Gastroesophageal sphincter (tissue), 4 donors: ENCODE results near the gene SUPT7L. TPM values are rescaled to one million over a fixed set of nuclear protein-coding genes. Genes with fewer than 3 reads are reported as not detected.
A peak's percentile ranks its signal among the peaks of the same experiment; 100 is the strongest.
"Not testable (repeated sequence)": the region's sequence is repeated elsewhere in the genome, so short reads cannot be mapped to it uniquely, and the experiment has no call there.

Experiments
- ATAC-seq: fragments of 150-250 bp; one replicate; pipeline ENCODE4 v1.9.1; 2016; ENCODE audit warnings: mild to moderate bottlenecking, moderate library complexity
- H3K27ac ChIP-seq, 4 donors: fragments of 200-600 bp; sonication (generic) in 3 of 4; 1 replicate in 3 of 4; 2 replicates in 1 of 4; pipeline ENCODE4 v1.5.1; 2016 to 2019
- H3K27me3 ChIP-seq: fragments of 200-600 bp; sonication (generic); one replicate; pipeline ENCODE4 v1.5.1; 2019
- H3K36me3 ChIP-seq, 2 donors: fragments of 200-600 bp; sonication (generic); one replicate each; pipeline ENCODE4 v1.5.1; 2019; ENCODE audit warnings: control low read depth in 1 of 2
- H3K4me1 ChIP-seq, 3 donors: fragments of 200-600 bp; sonication (generic); 1 replicate in 2 of 3; 2 replicates in 1 of 3; pipeline ENCODE4 v1.5.1; 2016 to 2019; ENCODE audit warnings: control low read depth in 2 of 3
- H3K4me3 ChIP-seq, 2 donors: fragments of 200-600 bp; sonication (generic); one replicate each; pipeline ENCODE4 v1.5.1; 2019; ENCODE audit warnings: mild to moderate bottlenecking in 1 of 2, moderate library complexity in 1 of 2
- H3K9me3 ChIP-seq, 3 donors: fragments of 200-600 bp; sonication (generic); one replicate each; pipeline ENCODE4 v1.5.1; 2017 to 2019; ENCODE audit warnings: control low read depth in 2 of 3
- EP300 ChIP-seq: sonication (generic); formaldehyde crosslinking; IDR thresholded peaks from one replicate; pipeline ENCODE4 v1.6.1; 2017; ENCODE audit warnings: antibody characterized with exemption, mild to moderate bottlenecking
- POLR2A ChIP-seq, 2 donors: fragments of 450-650 bp; IDR thresholded peaks; one replicate each; pipeline ENCODE4 v1.6.1; 2017; ENCODE audit warnings: antibody characterized with exemption in 2 of 2, mild to moderate bottlenecking in 2 of 2, moderate library complexity in 1 of 2
- POLR2AphosphoS5 ChIP-seq: sonication (generic); formaldehyde crosslinking; IDR thresholded peaks from one replicate; pipeline ENCODE4 v1.6.1; 2017; ENCODE audit warnings: antibody characterized with exemption
- WGBS, 2 donors: methylation state at CpG; one replicate each; pipeline ENCODE4 v1.1.5; 2018; ENCODE audit warnings: low coverage in 1 of 2; 5-methylcytosine and 5-hydroxymethylcytosine counted together
- total RNA-seq, 4 donors: library from RNA; depleted of rRNA; stranded (reverse); fragments of >200 nt; gene quantifications; one replicate each; pipeline ENCODE4 v1.1.0, GENCODE V29; 2016
- TF ChIP-seq, protein P1 (sequence below), 4 experiments: fragments of 200-600 bp in 2 of 4; fragments of 450-650 bp in 2 of 4; sonication (generic) in 1 of 4; IDR thresholded peaks; one replicate each; pipeline ENCODE4 v1.5.1; 2017 to 2019; ENCODE audit warnings: antibody characterized with exemption in 4 of 4, mild to moderate bottlenecking in 2 of 4, moderate library complexity in 2 of 4

Gene SUPT7L
- total RNA-seq, 4 donors from 2014 or later: 15.1 to 31.9 (median 25.6) TPM

- TF ChIP-seq POLR2A (IDR thresholded peaks at IDR 0.05) (peak in 1 of 2 donors; percentile 43), POLR2AphosphoS5 (peak; percentile 70)
- TF ChIP-seq, protein P1, sequence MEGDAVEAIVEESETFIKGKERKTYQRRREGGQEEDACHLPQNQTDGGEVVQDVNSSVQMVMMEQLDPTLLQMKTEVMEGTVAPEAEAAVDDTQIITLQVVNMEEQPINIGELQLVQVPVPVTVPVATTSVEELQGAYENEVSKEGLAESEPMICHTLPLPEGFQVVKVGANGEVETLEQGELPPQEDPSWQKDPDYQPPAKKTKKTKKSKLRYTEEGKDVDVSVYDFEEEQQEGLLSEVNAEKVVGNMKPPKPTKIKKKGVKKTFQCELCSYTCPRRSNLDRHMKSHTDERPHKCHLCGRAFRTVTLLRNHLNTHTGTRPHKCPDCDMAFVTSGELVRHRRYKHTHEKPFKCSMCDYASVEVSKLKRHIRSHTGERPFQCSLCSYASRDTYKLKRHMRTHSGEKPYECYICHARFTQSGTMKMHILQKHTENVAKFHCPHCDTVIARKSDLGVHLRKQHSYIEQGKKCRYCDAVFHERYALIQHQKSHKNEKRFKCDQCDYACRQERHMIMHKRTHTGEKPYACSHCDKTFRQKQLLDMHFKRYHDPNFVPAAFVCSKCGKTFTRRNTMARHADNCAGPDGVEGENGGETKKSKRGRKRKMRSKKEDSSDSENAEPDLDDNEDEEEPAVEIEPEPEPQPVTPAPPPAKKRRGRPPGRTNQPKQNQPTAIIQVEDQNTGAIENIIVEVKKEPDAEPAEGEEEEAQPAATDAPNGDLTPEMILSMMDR (IDR thresholded peaks at IDR 0.05): no peak
- Histone ChIP-seq H3K4me3 (peak within 1 kb of the TSS; percentile 73 to 78), H3K27ac (peak within 1 kb of the TSS; percentile 18 to 81 (median 74)), H3K36me3 (peaks cover 2 to 46% of the 10 kb centered on the region in 2 donors), H3K4me1 (peaks cover 0 to 26% (median 14%) of the 10 kb centered on the region in 3 donors), H3K9me3 (no peaks in the 10 kb centered on the region), H3K27me3 (no peaks in the 10 kb centered on the region)
- peak; percentile 96 for ATAC-seq
- 0 to 3% methylated on average over 5 to 13 of the region's 44 CpGs for WGBS, 2 donors
These were observed 34.4 kb downstream of the SUPT7L start, which contains the start of the genes CCDC121 and GPN1 for GRCh38 chr2:27628767-27629709. TSS of gene CCDC121 (minus strand) at chr2:27629012. CDS start at chr2:27627799, 1,213 bp downstream. TSS of gene GPN1 (plus strand) at chr2:27629050. CDS start at chr2:27629059, 9 bp downstream.

GRCh38 chr2:27627963-27628766 is 35.2 kb downstream of the SUPT7L start:
- Histone ChIP-seq H3K36me3 (peaks cover 2 to 46% of the 10 kb centered on the region in 2 donors), H3K27ac (peak overlapping the region; percentile 18 to 81 (median 74)), H3K27me3 (no peaks in the 10 kb centered on the region), H3K4me1 (peaks cover 0 to 26% (median 14%) of the 10 kb centered on the region in 3 donors), H3K9me3 (no peaks in the 10 kb centered on the region), H3K4me3 (peak overlapping the region; percentile 73 to 78)
- 18 to 25% methylated on average over 2 to 4 of the region's 21 CpGs for WGBS, 2 donors
- peak; percentile 32 for ATAC-seq
- TF ChIP-seq EP300 (no peak), POLR2A (IDR thresholded peaks at IDR 0.05) (no peak), POLR2AphosphoS5 (no peak)
- TF ChIP-seq, protein P1 (IDR thresholded peaks at IDR 0.05): no peak

- H3K36me3 ChIP-seq: peaks cover 2 to 46% of the 10 kb centered on the region in 2 donors
- not testable (repeated sequence) for H3K9me3 ChIP-seq, H3K27me3 ChIP-seq, H3K4me3 ChIP-seq, ATAC-seq
- peaks cover 0 to 26% (median 14%) of the 10 kb centered on the region in 3 donors for H3K4me1 ChIP-seq
- peak overlapping the region in 3 of 4 donors; percentile 7 to 34 (median 29) for H3K27ac ChIP-seq
- WGBS, 2 donors: 60 to 66% methylated on average over 3 of the region's 3 CpGs
These were observed 36.5 kb downstream of the SUPT7L start for GRCh38 chr2:27626921-27627320.

GRCh38 chr2:27626323-27626722 is 37.1 kb downstream of the SUPT7L start:
- H3K27me3 ChIP-seq, H3K9me3 ChIP-seq, ATAC-seq, H3K4me3 ChIP-seq: not testable (repeated sequence)
- 94 to 100% methylated on average over 1 of the region's 1 CpG for WGBS, 2 donors
- Histone ChIP-seq H3K27ac (peak overlapping the region in 2 of 4 donors; percentile 7 to 29), H3K4me1 (peaks cover 0 to 26% (median 14%) of the 10 kb centered on the region in 3 donors), H3K36me3 (peaks cover 2 to 46% of the 10 kb centered on the region in 2 donors)

- H3K4me1 ChIP-seq: peaks cover 0 to 20% (median 12%) of the 10 kb centered on the region in 3 donors
- H3K9me3 ChIP-seq: no peaks in the 10 kb centered on the region
- H3K4me3 ChIP-seq: no peak overlapping the region
- no peaks in the 10 kb centered on the region for H3K27me3 ChIP-seq
- TF ChIP-seq EP300 (no peak), POLR2A (IDR thresholded peaks at IDR 0.05) (no peak), POLR2AphosphoS5 (no peak)
- TF ChIP-seq, protein P1 (IDR thresholded peaks at IDR 0.05): no peak
- peaks cover 0 to 46% of the 10 kb centered on the region in 2 donors for H3K36me3 ChIP-seq
- ATAC-seq: no peak
- H3K27ac ChIP-seq: no peak overlapping the region
These were observed 38.5 kb downstream of the SUPT7L start for GRCh38 chr2:27624943-27625342.
